ENCODE measurements around the gene ZNF646. TPM values are rescaled to one million over a fixed set of nuclear protein-coding genes. Genes with fewer than 3 reads are reported as not detected.

ZNF646 gene
- total and polyA plus RNA-seq, 2 of the 13 experiments (the other 11 are each of a cell fraction or from before 2014, with no cell fraction given), result 3.4 to 10.9 TPM

DNA sequence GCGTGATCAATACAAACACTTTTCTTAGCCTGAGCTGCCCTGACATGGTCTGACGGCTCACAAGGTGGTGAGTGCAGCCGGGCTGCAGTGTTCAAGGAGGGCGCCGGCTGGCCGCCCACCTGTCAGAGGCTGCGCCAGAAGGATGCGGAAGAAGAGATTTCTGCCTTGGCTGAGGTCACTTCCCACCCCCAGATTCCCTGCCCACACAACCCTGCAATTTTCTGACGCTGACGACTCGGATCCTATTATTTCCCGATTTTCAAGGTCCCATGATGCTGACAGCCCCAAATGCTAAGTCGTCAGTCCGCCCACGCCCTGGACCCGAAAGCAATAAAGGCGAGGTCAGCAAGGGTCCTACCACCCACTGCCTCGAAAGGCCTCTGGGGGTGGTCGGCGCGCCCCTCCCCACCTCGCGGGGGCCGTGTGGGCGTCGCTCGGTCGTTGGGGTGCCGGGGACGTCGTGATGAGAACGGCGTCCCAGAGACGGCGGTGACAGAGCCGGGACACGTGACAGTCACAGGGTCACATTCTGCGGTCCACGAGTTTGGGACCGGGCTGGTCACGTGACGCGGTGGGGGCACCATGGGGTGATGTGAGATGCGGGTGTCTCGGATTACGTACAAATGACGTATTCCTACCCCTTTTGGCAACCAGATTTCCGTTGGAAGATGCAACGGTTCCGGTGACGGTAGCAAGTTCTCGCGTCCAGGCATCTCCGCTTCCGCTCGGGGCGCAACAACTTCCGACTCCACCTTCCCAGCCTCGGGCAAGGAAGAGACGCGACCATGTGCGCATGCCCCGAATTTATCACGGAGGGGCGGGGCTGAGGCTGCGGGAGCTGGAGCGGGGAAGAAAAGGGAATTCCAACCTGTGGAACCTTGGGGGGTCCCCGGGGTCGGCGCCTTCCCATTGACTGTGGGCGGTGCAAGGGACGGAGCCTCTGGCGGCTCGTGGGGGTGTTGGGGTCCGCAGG is 41.2 kb upstream of the ZNF646 start, which contains the start of gene STX4 (continued):
- peak; percentile 62 for TF ChIP-seq FOXA3 (CRISPR knock-in tag; IDR thresholded peaks at IDR 0.05)
- TF ChIP-seq, protein P1, sequence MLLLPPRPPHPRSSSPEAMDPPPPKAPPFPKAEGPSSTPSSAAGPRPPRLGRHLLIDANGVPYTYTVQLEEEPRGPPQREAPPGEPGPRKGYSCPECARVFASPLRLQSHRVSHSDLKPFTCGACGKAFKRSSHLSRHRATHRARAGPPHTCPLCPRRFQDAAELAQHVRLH (CRISPR knock-in tag; IDR thresholded peaks at IDR 0.05; ENCODE audit: borderline replicate concordance, low read depth), result peak; percentile 61; the same call in 1 of the 2 replicates
- TF ChIP-seq TBP (CRISPR knock-in tag; IDR thresholded peaks at IDR 0.05), result 0 out of 2 replicates have a peak, but pooled peaks have one; percentile 45
- TF ChIP-seq ZNF124 (CRISPR knock-in tag; IDR thresholded peaks at IDR 0.05), result peak; percentile 82; the same call in 1 of the 2 replicates
- TF ChIP-seq FLYWCH1 (CRISPR knock-in tag; IDR thresholded peaks at IDR 0.05), result no peak
- TF ChIP-seq, protein P2, sequence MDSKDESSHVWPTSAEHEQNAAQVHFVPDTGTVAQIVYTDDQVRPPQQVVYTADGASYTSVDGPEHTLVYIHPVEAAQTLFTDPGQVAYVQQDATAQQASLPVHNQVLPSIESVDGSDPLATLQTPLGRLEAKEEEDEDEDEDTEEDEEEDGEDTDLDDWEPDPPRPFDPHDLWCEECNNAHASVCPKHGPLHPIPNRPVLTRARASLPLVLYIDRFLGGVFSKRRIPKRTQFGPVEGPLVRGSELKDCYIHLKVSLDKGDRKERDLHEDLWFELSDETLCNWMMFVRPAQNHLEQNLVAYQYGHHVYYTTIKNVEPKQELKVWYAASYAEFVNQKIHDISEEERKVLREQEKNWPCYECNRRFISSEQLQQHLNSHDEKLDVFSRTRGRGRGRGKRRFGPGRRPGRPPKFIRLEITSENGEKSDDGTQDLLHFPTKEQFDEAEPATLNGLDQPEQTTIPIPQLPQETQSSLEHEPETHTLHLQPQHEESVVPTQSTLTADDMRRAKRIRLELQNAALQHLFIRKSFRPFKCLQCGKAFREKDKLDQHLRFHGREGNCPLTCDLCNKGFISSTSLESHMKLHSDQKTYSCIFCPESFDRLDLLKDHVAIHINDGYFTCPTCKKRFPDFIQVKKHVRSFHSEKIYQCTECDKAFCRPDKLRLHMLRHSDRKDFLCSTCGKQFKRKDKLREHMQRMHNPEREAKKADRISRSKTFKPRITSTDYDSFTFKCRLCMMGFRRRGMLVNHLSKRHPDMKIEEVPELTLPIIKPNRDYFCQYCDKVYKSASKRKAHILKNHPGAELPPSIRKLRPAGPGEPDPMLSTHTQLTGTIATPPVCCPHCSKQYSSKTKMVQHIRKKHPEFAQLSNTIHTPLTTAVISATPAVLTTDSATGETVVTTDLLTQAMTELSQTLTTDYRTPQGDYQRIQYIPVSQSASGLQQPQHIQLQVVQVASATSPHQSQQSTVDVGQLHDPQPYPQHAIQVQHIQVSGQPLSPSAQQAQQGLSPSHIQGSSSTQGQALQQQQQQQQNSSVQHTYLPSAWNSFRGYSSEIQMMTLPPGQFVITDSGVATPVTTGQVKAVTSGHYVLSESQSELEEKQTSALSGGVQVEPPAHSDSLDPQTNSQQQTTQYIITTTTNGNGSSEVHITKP (CRISPR knock-in tag; IDR thresholded peaks at IDR 0.05; ENCODE audit: low read depth), result peak; percentile 43; the same call in 1 of the 2 replicates
- peak; percentile 78 for TF ChIP-seq ZBTB38 (CRISPR knock-in tag; IDR thresholded peaks at IDR 0.05)
- no peak for TF ChIP-seq JUNB (CRISPR knock-in tag; IDR thresholded peaks at IDR 0.05; ENCODE audit: borderline replicate concordance)
- peak; percentile 80 for TF ChIP-seq PHF20 (CRISPR knock-in tag; IDR thresholded peaks at IDR 0.05)
- TF ChIP-seq PITX1 (CRISPR knock-in tag; IDR thresholded peaks at IDR 0.05), result peak; percentile 62; the same call in 1 of the 2 replicates
- TF ChIP-seq SOX5 (CRISPR knock-in tag; IDR thresholded peaks at IDR 0.05; ENCODE audit: borderline replicate concordance), result peak; percentile 33; the same call in 1 of the 2 replicates
- peak; percentile 79 for TF ChIP-seq MED1 (CRISPR knock-in tag; IDR thresholded peaks at IDR 0.05)
- TF ChIP-seq STAG1 (CRISPR knock-in tag; IDR thresholded peaks at IDR 0.05), result 0 out of 2 replicates have a peak, but pooled peaks have one; percentile 20
- peak; percentile 81; the same call in 1 of the 2 replicates for TF ChIP-seq ZNF160 (CRISPR knock-in tag; IDR thresholded peaks at IDR 0.05)
- TF ChIP-seq HIVEP1 (CRISPR knock-in tag; IDR thresholded peaks at IDR 0.05), result peak; percentile 80
- TF ChIP-seq, protein P3, sequence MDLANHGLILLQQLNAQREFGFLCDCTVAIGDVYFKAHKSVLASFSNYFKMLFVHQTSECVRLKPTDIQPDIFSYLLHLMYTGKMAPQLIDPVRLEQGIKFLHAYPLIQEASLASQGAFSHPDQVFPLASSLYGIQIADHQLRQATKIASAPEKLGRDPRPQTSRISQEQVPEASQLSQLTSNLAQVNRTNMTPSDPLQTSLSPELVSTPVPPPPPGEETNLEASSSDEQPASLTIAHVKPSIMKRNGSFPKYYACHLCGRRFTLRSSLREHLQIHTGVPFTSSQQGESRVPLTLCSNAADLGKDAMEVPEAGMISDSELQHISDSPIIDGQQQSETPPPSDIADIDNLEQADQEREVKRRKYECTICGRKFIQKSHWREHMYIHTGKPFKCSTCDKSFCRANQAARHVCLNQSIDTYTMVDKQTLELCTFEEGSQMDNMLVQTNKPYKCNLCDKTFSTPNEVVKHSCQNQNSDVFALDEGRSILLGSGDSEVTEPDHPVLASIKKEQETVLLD (CRISPR knock-in tag; IDR thresholded peaks at IDR 0.05; ENCODE audit: low read depth), result peak; percentile 74
- TF ChIP-seq ZNF720 (CRISPR knock-in tag; IDR thresholded peaks at IDR 0.05), result peak; percentile 38; the same call in 1 of the 2 replicates
- TF ChIP-seq SALL1 (CRISPR knock-in tag; IDR thresholded peaks at IDR 0.05), result peak; percentile 94
- TF ChIP-seq DPF2 (CRISPR knock-in tag; IDR thresholded peaks at IDR 0.05; ENCODE audit: borderline replicate concordance, low read depth), result no peak
- TF ChIP-seq SALL2 (CRISPR knock-in tag; IDR thresholded peaks at IDR 0.05), result peak; percentile 84
